ENCODE data around the gene ALX1. TPM values are rescaled to one million over a fixed set of nuclear protein-coding genes. Genes with fewer than 3 reads are reported as not detected.

Gene ALX1
- total RNA-seq, 2 donors from 2014 or later: not detected

GRCh38 chr12:85296362-85296761 lies 16.3 kb downstream of the ALX1 start:
- no peak for TF ChIP-seq POLR2A (IDR thresholded peaks at IDR 0.05)
- TF ChIP-seq CTCF (IDR thresholded peaks at IDR 0.05): no peak
- H3K27ac ChIP-seq: no peak overlapping the region
- WGBS, 2 donors: 23 to 25% methylated on average over 3 of the region's 3 CpGs
- H3K4me3 ChIP-seq: no peak overlapping the region
- DNase-seq (no peak), ATAC-seq (no peak)
- H3K27me3 ChIP-seq: no peaks in the 10 kb centered on the region
- no peaks in the 10 kb centered on the region for H3K36me3 ChIP-seq (replicated peaks in 1 of 2; ENCODE audit: insufficient read depth in 1 of 2, low read depth in 2 of 2)
- H3K9me3 ChIP-seq: no peaks in the 10 kb centered on the region
- H3K4me1 ChIP-seq: no peaks in the 10 kb centered on the region
- intact Hi-C loops (cut with DNase I): no loop called here

GRCh38 chr12:85299053-85299452 lies 19.0 kb downstream of the ALX1 start:
- Histone ChIP-seq H3K36me3 (replicated peaks in 1 of 2; ENCODE audit: insufficient read depth in 1 of 2, low read depth in 2 of 2) (no peaks in the 10 kb centered on the region), H3K9me3 (no peaks in the 10 kb centered on the region), H3K27ac (no peak overlapping the region), H3K4me3 (no peak overlapping the region), H3K27me3 (no peaks in the 10 kb centered on the region), H3K4me1 (no peaks in the 10 kb centered on the region)
- ATAC-seq: no peak
- DNase-seq: no peak
- TF ChIP-seq CTCF (IDR thresholded peaks at IDR 0.05): no peak
- no peak for TF ChIP-seq POLR2A (IDR thresholded peaks at IDR 0.05)
- WGBS, 2 donors: 16 to 32% methylated on average over 2 of the region's 2 CpGs
- intact Hi-C loops (cut with DNase I): no loop called here

- 42 to 59% methylated on average over 7 of the region's 7 CpGs for WGBS, 2 donors
- Histone ChIP-seq H3K36me3 (replicated peaks in 1 of 2; ENCODE audit: insufficient read depth in 1 of 2, low read depth in 2 of 2) (no peaks in the 10 kb centered on the region), H3K4me1 (no peaks in the 10 kb centered on the region), H3K27me3 (no peaks in the 10 kb centered on the region), H3K27ac (no peak overlapping the region), H3K9me3 (no peaks in the 10 kb centered on the region), H3K4me3 (no peak overlapping the region)
- TF ChIP-seq POLR2A (IDR thresholded peaks at IDR 0.05) (no peak), CTCF (IDR thresholded peaks at IDR 0.05) (no peak)
- DNase-seq: no peak
- no peak for ATAC-seq
- intact Hi-C loops (cut with DNase I): no loop called here
These were observed 21.0 kb downstream of the ALX1 start for GRCh38 chr12:85301051-85301450.

GRCh38 chr12:85308374-85308773 lies 28.4 kb downstream of the ALX1 start:
- no peak overlapping the region for H3K27ac ChIP-seq
- intact Hi-C loops (cut with DNase I): no loop called here

More at GRCh38 chr12:85308374-85308773, 28.4 kb downstream of the ALX1 start:
- Histone ChIP-seq H3K4me1 (no peaks in the 10 kb centered on the region), H3K27me3 (no peaks in the 10 kb centered on the region), H3K9me3 (no peaks in the 10 kb centered on the region), H3K4me3 (no peak overlapping the region), H3K36me3 (replicated peaks in 1 of 2; ENCODE audit: insufficient read depth in 1 of 2, low read depth in 2 of 2) (no peaks in the 10 kb centered on the region)
- WGBS, 2 donors: 9 to 14% methylated on average over 5 of the region's 5 CpGs
- TF ChIP-seq POLR2A (IDR thresholded peaks at IDR 0.05): no peak
- TF ChIP-seq CTCF (IDR thresholded peaks at IDR 0.05): no peak
- DNase-seq (no peak), ATAC-seq (no peak)

All from body of pancreas (tissue), 4 donors.